GM18517 (cell line): ENCODE measurements around the gene SPDYE2B.
"Not testable (repeated sequence)": the region's sequence is repeated elsewhere in the genome, so short reads cannot be mapped to it uniquely, and the experiment has no call there.

Source experiments
- ATAC-seq: cut with Tn5 transposase; IDR thresholded peaks from one replicate; pipeline ENCODE4 v1.9.1; 2021; ENCODE audit warnings: mild to moderate bottlenecking, moderate library complexity; ENCODE audit not compliant: unreplicated experiment

The SPDYE2B gene, protein sequence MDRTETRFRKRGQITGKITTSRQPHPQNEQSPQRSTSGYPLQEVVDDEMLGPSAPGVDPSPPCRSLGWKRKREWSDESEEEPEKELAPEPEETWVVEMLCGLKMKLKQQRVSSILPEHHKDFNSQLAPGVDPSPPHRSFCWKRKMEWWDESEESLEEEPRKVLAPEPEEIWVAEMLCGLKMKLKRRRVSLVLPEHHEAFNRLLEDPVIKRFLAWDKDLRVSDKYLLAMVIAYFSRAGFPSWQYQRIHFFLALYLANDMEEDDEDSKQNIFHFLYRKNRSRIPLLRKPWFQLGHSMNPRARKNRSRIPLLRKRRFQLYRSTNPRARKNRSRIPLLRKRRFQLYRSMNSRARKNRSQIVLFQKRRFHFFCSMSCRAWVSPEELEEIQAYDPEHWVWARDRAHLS

DNA sequence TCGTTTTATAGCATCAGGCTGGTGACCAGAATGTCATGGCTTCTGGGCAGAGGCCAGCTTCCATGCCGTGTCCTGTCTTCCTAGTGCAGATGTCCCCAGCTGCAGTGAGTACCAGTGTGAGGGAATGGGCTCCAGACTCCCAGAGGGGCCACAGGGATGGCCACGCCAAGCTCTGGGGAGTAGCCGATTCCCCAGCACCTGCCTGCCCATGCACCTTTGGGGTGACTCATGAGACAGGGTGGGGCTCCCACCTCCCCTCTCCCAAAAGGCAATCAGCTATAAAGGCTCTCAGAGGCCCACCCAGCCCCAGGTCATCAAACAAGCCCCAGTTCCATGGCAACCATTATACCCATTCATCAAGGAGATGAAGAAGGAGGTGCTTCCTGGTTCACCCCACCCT is at the start of gene SPDYE2B:
Gene SPDYE2B (plus strand): TSS at position 396 of the 400 bp plus-strand sequence. CDS start 2,030 bp downstream, outside the sequence.
- not testable (repeated sequence) for ATAC-seq

- ATAC-seq, result not testable (repeated sequence)
Measured at GRCh38 chr7:102602317-102602716, 47.8 kb upstream of the SPDYE2B start.

- ATAC-seq, result not testable (repeated sequence)
Measured at GRCh38 chr7:102604431-102605145, 45.5 kb upstream of the SPDYE2B start.

GRCh38 chr7:102606848-102607247 is 43.3 kb upstream of the SPDYE2B start:
- ATAC-seq, result not testable (repeated sequence)

GRCh38 chr7:102609734-102610133 is 40.4 kb upstream of the SPDYE2B start:
- not testable (repeated sequence) for ATAC-seq

DNA sequence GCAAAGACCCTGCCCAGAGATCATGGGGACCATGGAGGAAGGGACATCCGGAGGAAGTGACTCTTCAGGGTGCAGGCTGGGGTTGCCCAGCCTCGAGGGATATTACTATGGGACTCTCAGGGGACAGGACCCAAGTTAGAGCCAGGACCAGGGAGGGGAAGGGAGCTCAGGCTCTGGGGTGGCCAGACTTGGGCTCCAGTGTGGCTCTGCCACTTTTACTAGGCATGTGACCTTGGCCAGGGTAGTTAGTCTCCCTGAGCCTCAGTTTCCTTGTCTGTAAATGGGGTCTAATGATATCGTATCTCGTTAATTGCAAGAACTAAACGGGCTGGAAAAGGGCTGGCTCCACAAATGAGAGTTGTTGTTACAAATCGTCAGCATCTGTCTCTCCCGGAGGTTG is 39.7 kb upstream of the SPDYE2B start:
- not testable (repeated sequence) for ATAC-seq

DNA sequence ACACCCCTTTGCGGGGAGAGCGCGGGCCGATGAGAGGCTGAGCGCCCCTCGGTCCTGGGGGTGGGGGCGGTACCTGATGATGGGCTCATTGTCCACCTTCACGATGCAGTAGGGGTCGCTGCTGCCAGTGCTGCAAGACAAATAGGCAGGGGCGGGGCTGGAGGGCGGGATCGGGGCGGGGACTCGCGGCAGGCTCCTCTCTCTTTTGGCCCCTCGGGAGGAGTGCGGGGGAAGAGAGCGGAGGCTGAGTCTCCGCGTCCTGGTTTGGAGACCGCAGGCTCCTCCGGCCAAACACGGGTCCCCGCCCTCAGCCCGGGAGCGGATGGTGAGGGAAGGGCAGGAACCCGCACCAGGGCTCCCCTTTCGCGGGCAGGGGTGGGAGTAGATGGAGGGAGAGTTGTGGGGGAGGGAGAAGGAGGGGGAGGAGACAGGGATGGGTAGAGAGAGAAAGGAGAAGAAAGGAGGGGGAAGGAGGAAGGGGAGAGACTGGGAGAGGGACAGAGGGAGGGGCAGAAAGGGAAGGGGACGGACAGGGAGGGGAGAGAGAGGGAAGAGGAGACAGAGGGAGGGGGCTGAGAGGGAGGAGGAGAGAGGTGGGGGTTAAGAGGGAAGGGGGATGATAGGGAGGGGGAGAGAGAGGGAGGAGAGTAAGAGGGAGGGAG is 39.0 kb upstream of the SPDYE2B start:
- ATAC-seq, result peak; percentile 23

DNA sequence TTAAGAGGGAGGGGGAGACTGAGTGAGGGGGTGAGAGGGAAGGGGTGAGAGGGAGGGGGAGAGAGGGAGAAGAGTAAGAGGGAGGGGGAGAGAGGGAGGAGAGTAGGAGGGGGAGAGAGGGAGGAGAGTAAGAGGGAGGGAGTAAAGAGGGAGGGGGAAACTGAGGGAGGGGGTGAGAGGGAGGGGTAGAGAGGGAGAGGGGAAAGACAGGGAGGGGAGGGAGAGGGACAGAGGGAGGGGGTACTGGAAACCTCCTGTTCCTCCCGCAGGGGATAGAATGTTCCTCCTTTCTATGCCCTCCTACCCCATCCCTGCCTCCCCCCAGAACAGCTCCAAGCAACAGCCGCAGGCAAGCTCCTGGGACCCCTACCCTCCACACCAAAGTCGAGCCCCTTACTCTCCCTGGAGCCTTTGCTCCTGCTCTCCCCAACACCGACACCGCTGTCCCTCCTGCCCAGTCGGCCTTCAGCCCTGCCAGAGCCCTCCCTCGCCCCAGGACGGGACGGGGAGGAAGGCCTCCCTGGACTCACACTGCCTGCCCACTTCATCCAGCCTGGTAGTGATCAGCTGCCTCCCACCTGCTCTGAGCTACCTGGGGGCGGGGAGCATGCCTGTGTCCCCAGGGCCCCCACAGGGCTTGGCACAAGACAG is 38.3 kb upstream of the SPDYE2B start:
- not testable (repeated sequence) for ATAC-seq

DNA sequence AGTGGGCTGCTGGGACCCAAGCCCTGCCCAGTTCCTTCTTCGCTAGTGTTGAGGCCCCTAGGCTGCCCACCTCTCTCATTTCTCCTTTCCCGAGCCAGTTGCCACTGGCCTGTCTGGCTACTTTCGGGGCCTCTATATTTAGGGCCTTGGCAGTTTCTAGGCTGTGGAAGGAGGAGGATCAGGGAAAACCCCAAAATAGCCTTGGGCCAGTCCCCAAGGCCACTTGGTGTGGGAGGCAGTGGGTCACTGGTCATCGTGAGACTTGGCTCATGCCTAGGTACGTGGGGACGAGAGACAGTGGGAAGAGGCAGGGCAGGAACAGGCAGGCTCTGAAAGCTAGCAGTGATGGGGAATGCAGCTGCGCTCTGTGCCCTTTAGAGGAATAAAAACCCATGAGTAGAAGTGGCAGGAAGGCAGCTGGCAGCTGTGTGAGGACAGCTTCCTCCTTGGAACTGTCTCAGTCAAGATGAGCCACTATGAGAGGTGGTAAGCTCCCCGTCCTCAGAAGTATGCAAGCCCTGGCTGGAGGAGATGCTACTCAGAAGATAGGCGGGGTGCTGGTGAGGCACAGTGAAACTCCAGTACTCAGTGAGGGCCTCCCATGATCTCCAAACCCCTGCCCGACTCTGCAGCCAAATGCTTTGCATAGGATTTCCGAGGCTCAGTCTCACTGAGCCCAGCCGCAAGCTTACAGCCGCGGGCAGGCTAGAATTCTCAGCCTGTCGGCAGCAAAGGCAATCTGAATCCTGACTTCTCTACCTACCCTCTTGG is 36.4 kb upstream of the SPDYE2B start:
- peak; percentile 64 for ATAC-seq

DNA sequence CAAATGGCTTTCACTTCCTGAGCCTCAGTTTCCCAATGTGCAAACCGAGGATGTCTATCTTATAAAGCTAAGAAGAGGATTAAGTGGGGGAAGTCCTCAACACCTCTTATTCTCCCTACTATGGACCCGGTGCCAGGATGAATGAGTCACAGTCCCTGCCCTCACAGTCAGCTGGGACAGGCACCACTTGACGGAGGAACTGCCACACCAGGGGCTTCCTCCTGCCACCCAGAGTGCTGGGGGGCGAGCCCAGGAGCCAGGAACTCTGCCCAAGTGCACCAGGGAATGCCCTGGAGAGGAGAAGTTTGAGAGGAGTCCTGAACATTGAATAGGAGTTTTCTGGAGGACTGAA is 35.8 kb upstream of the SPDYE2B start:
- ATAC-seq, result peak; percentile 22

DNA sequence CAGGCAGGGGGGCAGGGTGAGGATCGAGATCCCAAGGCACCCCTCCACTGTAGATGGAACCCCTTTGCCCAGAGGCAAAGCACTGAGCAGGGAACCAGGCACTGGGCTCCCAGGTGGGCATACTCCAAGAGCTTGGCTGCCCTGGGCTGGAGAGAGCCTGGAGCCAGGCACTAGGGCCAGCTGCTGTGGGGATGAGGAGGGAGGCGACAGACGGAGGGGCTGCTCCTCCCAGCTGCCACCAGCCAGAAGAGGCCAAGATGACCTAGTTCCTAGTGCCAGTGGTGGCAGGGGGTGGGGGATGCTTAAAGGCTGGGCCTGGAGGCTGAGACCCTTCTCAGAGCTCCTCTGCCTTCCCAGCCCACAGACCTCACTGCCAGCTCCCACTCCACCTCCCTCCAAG is 35.2 kb upstream of the SPDYE2B start:
- not testable (repeated sequence) for ATAC-seq

- not testable (repeated sequence) for ATAC-seq
Measured at GRCh38 chr7:102615930-102616329, 34.2 kb upstream of the SPDYE2B start.

DNA sequence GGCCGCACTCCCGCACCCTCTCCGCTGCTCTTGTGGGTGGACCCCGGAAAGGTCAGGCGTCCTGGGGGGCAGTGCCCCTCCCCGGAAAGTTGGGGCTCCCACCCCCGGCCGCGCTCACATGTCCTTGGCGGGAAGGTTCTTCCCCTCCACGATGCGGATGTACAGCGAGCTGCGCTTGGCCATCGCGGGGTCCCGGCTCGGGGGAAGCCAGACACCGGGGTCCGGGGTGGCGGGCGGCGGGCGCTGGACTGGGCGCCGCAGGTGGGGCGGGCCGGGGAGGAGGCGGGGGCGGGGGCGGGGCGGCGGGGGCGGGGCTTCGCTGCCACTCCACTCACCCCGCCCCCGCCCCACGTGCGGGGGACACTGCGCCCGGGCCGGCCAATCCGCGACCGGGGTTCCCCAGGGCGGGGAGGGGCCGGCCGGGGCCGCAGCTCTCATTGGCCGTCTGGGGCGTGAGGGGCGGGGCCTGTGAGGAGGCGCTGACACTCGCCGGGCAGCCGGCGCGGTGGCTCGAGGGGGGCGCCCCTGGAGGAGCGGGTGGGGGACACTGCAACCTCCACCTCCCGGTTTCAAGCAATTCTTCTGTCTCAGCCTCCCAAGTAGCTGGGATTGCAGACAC is 33.5 kb upstream of the SPDYE2B start, which contains the start of gene RASA4:
Gene RASA4 (minus strand): TSS at position 250 of the 619 bp plus-strand sequence. CDS start 67 bp downstream, at position 183.
- ATAC-seq, result peak; percentile 38

DNA sequence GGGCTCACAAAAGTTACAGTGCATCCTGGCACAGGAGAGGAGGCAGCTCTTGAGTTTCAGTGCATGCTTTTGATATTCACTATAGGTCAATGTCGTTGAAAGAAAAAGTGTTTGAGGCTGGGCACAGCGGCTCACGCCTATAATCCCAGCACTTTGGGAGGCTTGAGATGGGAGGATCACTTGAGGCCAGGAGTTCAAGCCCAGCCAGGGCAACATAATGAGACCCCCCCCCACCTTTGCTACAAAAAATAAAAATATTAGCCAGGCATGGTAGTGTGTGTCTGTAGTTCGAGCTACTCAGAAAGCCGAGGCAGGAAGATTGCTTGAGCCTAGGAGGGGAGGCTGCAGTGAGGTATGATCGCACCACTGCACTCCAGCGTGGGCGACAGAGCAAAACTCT is 32.0 kb upstream of the SPDYE2B start:
- not testable (repeated sequence) for ATAC-seq

GRCh38 chr7:102627271-102627904 is 22.7 kb upstream of the SPDYE2B start:
- ATAC-seq, result not testable (repeated sequence)

GRCh38 chr7:102630622-102631021 is 19.5 kb upstream of the SPDYE2B start:
- not testable (repeated sequence) for ATAC-seq

DNA sequence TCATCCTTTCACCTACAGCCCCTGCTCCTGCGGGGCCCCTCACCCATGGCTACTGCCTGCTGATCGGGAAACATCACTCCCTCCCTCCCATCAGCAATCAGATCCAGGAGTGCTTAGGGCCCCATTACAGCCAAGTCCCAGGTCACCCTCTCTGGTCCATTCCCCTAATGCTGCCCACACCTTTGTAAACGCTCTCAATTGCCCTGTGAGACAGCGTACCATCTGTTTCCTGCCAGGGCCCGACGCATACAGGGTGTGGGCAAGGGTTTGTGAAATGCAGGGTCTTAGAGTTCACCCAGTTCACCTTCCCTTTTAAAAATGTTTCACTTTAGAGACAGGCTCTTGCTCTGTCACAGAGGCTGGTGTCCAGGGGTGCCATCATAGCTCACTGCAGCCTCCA is 15.8 kb upstream of the SPDYE2B start:
- not testable (repeated sequence) for ATAC-seq

GRCh38 chr7:102635354-102635753 is 14.8 kb upstream of the SPDYE2B start:
- ATAC-seq, result not testable (repeated sequence)

DNA sequence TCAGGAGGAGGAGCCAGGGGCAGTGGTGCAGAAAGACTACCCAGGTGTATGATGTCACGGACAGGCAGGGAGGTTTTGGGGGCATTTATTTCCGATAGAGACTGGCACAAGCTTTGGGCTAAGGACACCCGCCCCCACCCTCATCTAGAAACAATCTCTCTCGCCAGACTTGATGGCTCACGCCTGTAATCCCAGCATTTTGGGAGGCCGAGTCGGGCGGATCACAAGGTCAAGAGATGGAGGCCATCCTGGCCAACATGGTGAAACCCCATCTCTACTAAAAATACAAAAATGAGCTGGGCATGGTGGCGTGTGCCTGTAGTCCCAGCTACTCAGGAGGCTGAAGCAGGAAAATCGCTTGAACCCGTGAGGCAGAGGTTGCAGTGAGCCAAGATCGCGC is 13.2 kb upstream of the SPDYE2B start:
- not testable (repeated sequence) for ATAC-seq
